Caco-2 (cell line): ENCODE results near the gene MRPL52. TPM values are rescaled to one million over a fixed set of nuclear protein-coding genes. Genes with fewer than 3 reads are reported as not detected.

ENCODE experiments used
- BruUV-seq: library from RNA; stranded (reverse); fragments of 400-500 nt; replicated peaks from 2 replicates; lab custom pipeline; 2021; lab: Mats Ljungman, UMichigan
- CTCF ChIA-PET: fragments of 300-600 bp; sonication (Branson Sonifier 250); formaldehyde crosslinking; loops from one replicate; lab custom pipeline; 2022; ENCODE audit warnings: antibody characterized with exemption; lab: Charles Lee
- POLR2A ChIA-PET: fragments of 300-600 bp; sonication (Branson Sonifier 250); formaldehyde crosslinking; loops from one replicate; lab custom pipeline; 2022; ENCODE audit warnings: antibody characterized with exemption; lab: Charles Lee
- DNase-seq, 2 experiments: peaks; one replicate each; pipeline versions ENCODE4 v3.0.0 to v3.0.0-alpha.2; 2020 to 2022
- H3K27me3 ChIP-seq: replicated peaks from 2 replicates; pipeline ENCODE4 v1.6.0; 2011; ENCODE audit warnings: low read length; ENCODE audit not compliant: control insufficient read depth, insufficient read depth
- H3K36me3 ChIP-seq: 2 replicates; pipeline ENCODE4 v1.5.1; 2011; ENCODE audit warnings: low read length; ENCODE audit not compliant: control insufficient read depth, insufficient read depth
- H3K4me1 ChIP-seq: fragments of 250-450 bp; sonication (Bioruptor Pico); 2 replicates; pipeline ENCODE4 v1.5.1; 2020; ENCODE audit warnings: mild to moderate bottlenecking
- H3K4me3 ChIP-seq: 2 replicates; pipeline ENCODE4 v1.5.1; 2011; ENCODE audit warnings: low read depth, mild to moderate bottlenecking, control low read depth, low read length
- H3K9me3 ChIP-seq: fragments of 250-450 bp; sonication (Bioruptor Pico); 2 replicates; pipeline ENCODE4 v1.5.1; 2020; ENCODE audit warnings: mild to moderate bottlenecking, moderate library complexity
- H3K27ac Mint-ChIP-seq: one replicate; pipeline ENCODE4 v1.8.0; 2022; ENCODE audit warnings: mixed read lengths; ENCODE audit not compliant: unreplicated experiment
- H3K27me3 Mint-ChIP-seq: one replicate; pipeline ENCODE4 v1.8.0; 2022; ENCODE audit warnings: mixed read lengths; ENCODE audit not compliant: insufficient read depth, unreplicated experiment
- H3K36me3 Mint-ChIP-seq: one replicate; pipeline ENCODE4 v1.8.0; 2022; ENCODE audit warnings: mild to moderate bottlenecking, mixed read lengths; ENCODE audit not compliant: insufficient read depth, unreplicated experiment
- H3K4me1 Mint-ChIP-seq: one replicate; pipeline ENCODE4 v1.8.0; 2022; ENCODE audit warnings: low read depth, mixed read lengths; ENCODE audit not compliant: unreplicated experiment
- H3K4me3 Mint-ChIP-seq: one replicate; pipeline ENCODE4 v1.8.0; 2022; ENCODE audit warnings: mild to moderate bottlenecking, moderate library complexity, mixed read lengths; ENCODE audit not compliant: unreplicated experiment
- H3K9me3 Mint-ChIP-seq: one replicate; pipeline ENCODE4 v1.8.0; 2022; ENCODE audit warnings: mixed read lengths; ENCODE audit not compliant: unreplicated experiment
- CTCF ChIP-seq, 2 experiments: fragments of 200-600 bp in 1 of 2; IDR thresholded peaks; 1 replicate in 1 of 2; 2 replicates in 1 of 2; pipeline versions ENCODE4 v1.5.1 to v1.8.0; 2011 to 2022; ENCODE audit warnings: antibody characterized with exemption in 1 of 2, control low read depth in 1 of 2, inconsistent platforms in 1 of 2, low read depth in 1 of 2, low read length in 1 of 2, mild to moderate bottlenecking in 1 of 2, moderate library complexity in 1 of 2; ENCODE audit not compliant: insufficient read depth in 1 of 2, severe bottlenecking in 1 of 2, unreplicated experiment in 1 of 2
- intact Hi-C: fragments of 100-400 bp; cut with micrococcal nuclease; formaldehyde crosslinking; loops from one replicate; pipeline ENCODE4 v1.10.0; 2022; ENCODE audit not compliant: unreplicated experiment
- total RNA-seq: library from RNA; stranded (reverse); gene quantifications from 2 replicates; pipeline ENCODE4 v1.2.3, GENCODE V29; 2022

MRPL52 gene
- total RNA-seq, 1 experiment from 2014 or later = 149 TPM

GRCh38 chr14:22861651-22862050 lies 32.0 kb downstream of the MRPL52 start:
- no peak for DNase-seq
- CTCF ChIA-PET = interaction anchor here (0.6 kb wide), 1 partner anchor 49 kb away, joined by 3 read pairs; no protein-coding TSS in a partner anchor
- H3K27ac Mint-ChIP-seq = no peak overlapping the region
- H3K4me3 ChIP-seq = no peak overlapping the region
- H3K36me3 Mint-ChIP-seq = no peaks in the 10 kb centered on the region
- H3K36me3 ChIP-seq = no peaks in the 10 kb centered on the region
- H3K4me1 Mint-ChIP-seq = no peaks in the 10 kb centered on the region
- TF ChIP-seq CTCF (IDR thresholded peaks at IDR 0.05; ENCODE audit: insufficient read depth in 1 of 2, low read depth in 1 of 2, low read length in 1 of 2, severe bottlenecking in 1 of 2, unreplicated experiment in 1 of 2) = no peak
- POLR2A ChIA-PET = no interaction called here
- no peaks in the 10 kb centered on the region for H3K27me3 Mint-ChIP-seq
- no peaks in the 10 kb centered on the region for H3K4me1 ChIP-seq
- intact Hi-C loops = no loop called here
- H3K9me3 Mint-ChIP-seq = no peaks in the 10 kb centered on the region
- no peaks in the 10 kb centered on the region for H3K27me3 ChIP-seq
- no peaks in the 10 kb centered on the region for H3K9me3 ChIP-seq
- H3K4me3 Mint-ChIP-seq = no peak overlapping the region
- no TSS peak for BruUV-seq

DNA sequence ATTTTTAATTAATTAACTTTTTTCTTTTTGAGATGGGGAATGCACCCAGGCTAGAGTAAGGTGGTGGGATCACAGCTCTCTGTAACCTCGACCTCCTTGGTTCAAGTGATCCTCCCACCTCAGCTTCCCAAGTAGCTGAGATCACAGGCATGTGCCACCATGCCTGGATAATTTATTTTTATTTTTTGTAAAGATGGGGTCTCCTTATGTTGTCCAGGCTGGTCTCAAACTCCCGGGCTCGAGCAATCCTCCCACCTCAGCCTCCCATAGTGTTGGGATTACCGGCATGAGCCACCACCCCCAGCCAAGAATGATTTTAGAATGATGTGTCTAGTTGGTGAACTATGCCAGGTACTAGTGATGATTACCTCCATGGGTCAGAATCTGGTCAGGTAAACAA lies 35.3 kb downstream of the MRPL52 start:
- Mint-ChIP-seq H3K27me3 (no peaks in the 10 kb centered on the region), H3K27ac (no peak overlapping the region), H3K36me3 (no peaks in the 10 kb centered on the region), H3K4me3 (no peak overlapping the region), H3K4me1 (no peaks in the 10 kb centered on the region), H3K9me3 (no peaks in the 10 kb centered on the region)
- Histone ChIP-seq H3K27me3 (no peaks in the 10 kb centered on the region), H3K4me3 (no peak overlapping the region), H3K4me1 (no peaks in the 10 kb centered on the region), H3K9me3 (no peaks in the 10 kb centered on the region), H3K36me3 (no peaks in the 10 kb centered on the region)
- ChIA-PET CTCF (no interaction called here), POLR2A (no interaction called here)
- BruUV-seq = no TSS peak
- no peak for DNase-seq
- intact Hi-C loops = no loop called here
- no peak for TF ChIP-seq CTCF (IDR thresholded peaks at IDR 0.05; ENCODE audit: insufficient read depth in 1 of 2, low read depth in 1 of 2, low read length in 1 of 2, severe bottlenecking in 1 of 2, unreplicated experiment in 1 of 2)

GRCh38 chr14:22865424-22866405 lies 36.0 kb downstream of the MRPL52 start:
- ChIA-PET CTCF (no interaction called here), POLR2A (no interaction called here)
- Mint-ChIP-seq H3K27ac (no peak overlapping the region), H3K27me3 (no peaks in the 10 kb centered on the region), H3K4me1 (no peaks in the 10 kb centered on the region), H3K36me3 (no peaks in the 10 kb centered on the region), H3K9me3 (no peaks in the 10 kb centered on the region), H3K4me3 (no peak overlapping the region)
- peak in 1 of 2 experiments; percentile 19 for DNase-seq
- no TSS peak for BruUV-seq
- H3K4me3 ChIP-seq = no peak overlapping the region
- intact Hi-C loops = no loop called here
- H3K36me3 ChIP-seq = no peaks in the 10 kb centered on the region
- no peaks in the 10 kb centered on the region for H3K9me3 ChIP-seq
- H3K27me3 ChIP-seq = no peaks in the 10 kb centered on the region
- peaks cover 6% of the 10 kb centered on the region; the same call in 1 of the 2 replicates for H3K4me1 ChIP-seq
- no peak for TF ChIP-seq CTCF (IDR thresholded peaks at IDR 0.05; ENCODE audit: insufficient read depth in 1 of 2, low read depth in 1 of 2, low read length in 1 of 2, severe bottlenecking in 1 of 2, unreplicated experiment in 1 of 2)
